COLO668 (cell line): ENCODE measurements around the gene IQSEC2.
A peak's percentile ranks its signal among the peaks of the same experiment; 100 is the strongest.

Source experiments
- DNase-seq: peaks from one replicate; lab custom pipeline; 2025; ENCODE audit not compliant: unreplicated experiment; lab: John Stamatoyannopoulos, UW

Gene IQSEC2

GRCh38 chrX:53281321-53281822, at the start of gene IQSEC2:
Gene IQSEC2, minus strand, starts transcription at chrX:53281584.
- no peak for DNase-seq

DNA sequence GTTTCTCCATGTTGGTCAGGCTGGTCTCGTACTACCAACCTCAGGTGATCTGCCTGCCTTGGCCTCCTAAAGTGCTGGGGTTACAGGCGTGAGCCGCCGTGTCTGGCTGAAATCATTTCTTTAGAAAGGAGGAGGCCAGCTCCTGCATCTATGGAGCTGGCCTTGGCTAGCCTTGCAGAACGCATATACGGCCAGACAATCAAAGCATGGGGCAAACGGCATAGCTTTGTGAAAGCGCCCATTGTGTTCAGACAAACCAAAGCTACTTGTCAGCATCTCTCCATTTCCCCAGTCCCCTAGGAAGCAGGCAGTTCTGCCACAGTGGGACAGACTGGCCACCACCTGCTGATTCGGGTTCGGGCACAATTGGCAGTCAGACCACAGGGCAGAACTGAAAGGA, 48.9 kb upstream of the IQSEC2 start:
- DNase-seq, result no peak

DNA sequence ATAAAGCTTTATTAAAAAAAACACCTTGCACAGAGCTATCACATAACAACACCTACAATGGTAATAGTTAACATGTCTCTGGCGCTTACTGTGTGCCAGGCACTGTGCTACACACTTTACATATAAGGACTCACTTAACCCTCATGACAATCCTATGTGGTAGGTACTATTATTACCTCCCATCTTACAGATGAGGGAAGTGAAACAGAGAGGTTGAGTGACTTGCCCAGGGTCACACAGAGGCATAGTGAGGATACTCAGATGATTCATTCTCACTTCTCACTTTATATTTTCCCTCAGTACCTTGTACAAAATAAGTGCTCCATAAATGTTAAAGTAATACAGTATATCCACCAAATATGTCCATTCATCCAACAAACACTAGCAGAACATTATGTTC, 43.4 kb upstream of the IQSEC2 start:
- no peak for DNase-seq

DNA sequence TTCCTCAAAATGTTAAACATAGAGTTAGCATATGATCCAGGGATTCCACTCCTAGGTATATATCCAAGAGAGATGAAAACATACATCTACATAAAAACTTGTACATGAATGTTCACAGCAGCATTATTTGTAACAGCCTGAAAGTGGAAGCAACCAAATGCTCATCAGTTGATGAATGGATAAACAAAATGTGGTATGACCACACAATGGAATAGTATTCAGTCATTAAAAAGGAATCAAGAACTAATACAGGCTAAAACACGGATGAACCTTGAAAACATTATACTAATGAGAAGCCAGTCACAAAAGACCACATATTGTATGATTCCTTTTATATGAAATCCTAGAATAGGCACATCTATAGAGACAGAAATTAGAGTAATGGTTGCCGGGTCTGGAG, 42.7 kb upstream of the IQSEC2 start:
- DNase-seq, result no peak

GRCh38 chrX:53323196-53323595, 41.8 kb upstream of the IQSEC2 start:
- no peak for DNase-seq

GRCh38 chrX:53321943-53322497, 40.6 kb upstream of the IQSEC2 start:
- DNase-seq, result no peak

GRCh38 chrX:53321230-53321942, 40.0 kb upstream of the IQSEC2 start:
- DNase-seq, result no peak

DNA sequence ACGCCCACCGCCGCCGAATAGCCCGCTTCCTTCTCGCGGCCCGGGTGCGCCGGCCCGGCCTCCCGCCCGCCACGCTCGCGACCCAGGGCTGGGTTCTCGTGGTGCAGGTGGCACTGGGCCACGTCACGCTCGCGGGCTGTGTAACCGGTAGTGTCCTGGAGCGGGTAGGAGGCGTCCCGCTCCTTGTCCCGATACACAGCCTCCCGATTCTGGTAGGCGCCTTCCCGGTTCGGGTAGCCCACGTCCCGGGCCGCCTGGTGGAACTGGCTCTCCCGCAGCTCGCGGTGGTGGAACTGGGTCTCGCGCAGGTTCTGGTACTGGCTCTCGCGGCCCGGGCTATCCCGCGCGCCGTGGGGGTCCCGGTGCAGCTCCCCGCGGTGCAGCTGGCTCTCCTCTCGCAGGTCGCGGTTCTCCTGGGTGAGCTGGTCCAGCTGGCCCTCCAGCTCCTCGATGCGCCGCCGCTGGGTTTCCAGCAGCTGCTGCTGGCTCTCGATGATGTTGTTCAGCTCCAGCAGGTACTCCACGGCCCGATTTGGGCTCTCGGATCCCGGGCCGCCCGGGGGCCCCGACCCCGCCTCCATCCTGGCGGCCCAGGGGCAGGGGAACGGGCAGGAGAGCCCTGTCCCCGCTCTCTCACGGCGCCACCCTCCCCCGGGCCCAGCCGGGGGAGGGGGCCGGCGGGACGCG, 39.3 kb upstream of the IQSEC2 start:
- DNase-seq, result peak; percentile 8

- DNase-seq, result no peak
These were observed 38.5 kb upstream of the IQSEC2 start for GRCh38 chrX:53319614-53320542.

DNA sequence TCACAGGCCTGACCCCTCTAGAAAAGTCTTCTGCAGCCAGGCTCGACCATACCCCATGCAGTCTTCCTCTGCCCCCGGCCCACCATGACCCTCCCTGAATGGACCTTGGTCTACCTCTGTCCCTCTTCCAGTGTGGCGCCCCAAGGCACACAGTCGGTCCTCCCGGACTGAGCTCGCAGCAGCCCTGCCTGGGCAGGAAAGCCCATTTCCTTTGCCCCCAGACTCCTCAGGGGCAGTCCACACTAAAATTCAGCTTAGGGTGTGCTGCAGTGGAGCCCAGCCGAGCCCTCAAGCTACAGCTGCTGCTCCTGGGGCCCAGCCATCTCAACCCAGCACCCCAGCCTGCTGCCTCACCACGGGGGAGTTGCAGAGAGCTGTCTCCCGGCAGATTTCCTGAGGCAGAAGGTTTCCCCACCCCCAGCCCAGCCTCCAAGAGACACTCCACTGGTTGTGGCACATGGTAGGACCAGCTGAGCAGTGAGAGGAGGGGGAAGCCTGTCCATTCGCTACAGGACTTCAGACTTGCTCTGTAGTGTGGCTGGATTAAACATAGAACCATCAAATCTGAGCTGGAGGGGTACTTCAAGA, 37.5 kb upstream of the IQSEC2 start:
- DNase-seq, result no peak

- DNase-seq, result peak; percentile 38
These were observed 36.1 kb upstream of the IQSEC2 start for GRCh38 chrX:53317365-53318069.

DNA sequence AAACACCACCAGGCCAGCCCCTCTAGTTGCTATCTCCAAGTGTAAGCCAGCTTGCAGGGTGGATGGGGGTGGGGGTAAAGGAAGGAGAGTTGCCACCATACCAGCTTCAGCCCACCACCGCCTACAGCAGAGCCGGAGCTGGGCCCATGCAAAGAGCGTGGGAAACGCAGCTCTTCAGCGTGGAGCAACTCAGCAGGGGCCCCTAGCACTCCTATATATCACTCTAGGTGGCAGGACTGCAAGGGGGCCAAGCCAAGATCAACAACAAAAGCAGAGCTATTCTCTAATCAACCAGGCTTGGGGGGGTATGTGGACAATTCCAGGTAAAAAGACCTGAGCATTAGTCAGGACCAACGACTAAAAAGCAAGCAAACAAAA, 35.5 kb upstream of the IQSEC2 start:
- DNase-seq, result no peak

DNA sequence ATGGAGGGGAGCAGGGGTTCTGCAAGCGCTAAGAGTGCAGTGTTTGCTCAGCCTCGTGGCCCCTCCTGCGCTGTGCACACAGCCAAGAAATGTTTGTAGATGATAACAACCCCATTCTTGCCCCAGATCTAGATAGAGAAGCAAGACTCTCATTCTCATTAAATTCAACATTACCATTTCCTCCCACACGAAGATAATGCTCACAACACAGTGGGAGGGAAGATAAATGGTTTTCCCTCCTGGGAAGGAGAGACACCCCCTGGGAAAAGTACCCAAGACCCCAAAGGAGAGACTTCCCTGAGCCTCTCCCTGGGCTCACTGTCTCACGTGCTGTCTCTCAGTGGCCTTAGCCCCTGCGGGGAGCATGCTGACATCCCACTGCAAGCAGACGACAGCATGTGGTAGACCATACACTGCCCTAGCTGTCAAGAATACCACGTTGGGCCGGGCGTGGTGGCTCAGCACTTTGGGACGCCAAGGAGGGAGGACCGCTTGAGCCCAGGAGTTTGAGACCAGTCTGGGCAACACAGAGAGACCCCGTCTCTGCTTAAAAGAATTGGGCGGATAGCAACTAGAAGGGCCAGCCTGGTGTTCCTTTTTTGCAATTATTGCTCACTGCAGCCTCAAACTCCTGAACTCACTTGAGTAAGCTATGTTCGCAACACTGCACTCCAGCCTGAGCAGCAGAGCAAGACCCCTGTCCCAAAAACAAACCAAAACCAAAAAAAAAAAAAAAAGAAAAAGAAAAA, 34.9 kb upstream of the IQSEC2 start:
- DNase-seq, result no peak

- no peak for DNase-seq
These were observed 32.3 kb upstream of the IQSEC2 start for GRCh38 chrX:53313728-53314105.

DNA sequence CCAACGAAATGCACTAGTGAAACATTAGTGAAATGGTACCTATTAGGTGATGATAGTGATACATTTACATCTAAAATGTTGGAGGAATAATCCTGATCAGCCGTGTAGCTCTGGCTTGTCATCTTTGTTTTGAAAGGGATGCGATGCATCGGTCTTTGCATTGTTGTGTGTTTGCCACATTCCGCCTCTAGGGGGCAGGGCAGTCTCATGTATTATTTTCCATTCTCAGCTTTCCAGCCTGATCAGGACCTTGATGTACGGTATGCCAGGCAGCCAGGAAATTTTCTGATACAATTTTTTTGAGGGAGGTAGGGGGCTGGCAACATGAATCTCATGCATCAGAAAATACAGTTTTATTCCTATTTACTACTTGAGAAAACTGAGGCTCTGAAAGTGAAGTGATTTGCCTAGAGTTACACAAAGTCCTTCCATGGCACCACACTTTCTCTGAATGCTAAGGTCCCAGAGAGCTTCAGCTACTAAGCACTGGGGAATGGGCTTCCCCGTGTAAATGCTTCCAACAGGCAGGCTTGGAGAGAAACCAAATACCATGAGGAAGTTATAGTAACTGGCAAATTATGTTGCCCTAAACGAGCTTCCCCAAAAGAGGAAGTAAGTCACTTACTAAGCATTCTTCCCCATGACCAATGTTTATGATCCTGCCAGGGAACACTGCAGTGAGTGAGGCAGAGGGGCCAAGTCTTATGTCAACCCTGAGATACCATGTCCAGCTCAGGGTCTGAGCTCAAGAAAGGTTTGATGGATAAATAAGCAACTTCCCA, 31.8 kb upstream of the IQSEC2 start:
- DNase-seq, result peak; percentile 44

- no peak for DNase-seq
These were observed 28.5 kb upstream of the IQSEC2 start for GRCh38 chrX:53309837-53310236.

GRCh38 chrX:53308836-53309235, 27.5 kb upstream of the IQSEC2 start:
- no peak for DNase-seq

DNA sequence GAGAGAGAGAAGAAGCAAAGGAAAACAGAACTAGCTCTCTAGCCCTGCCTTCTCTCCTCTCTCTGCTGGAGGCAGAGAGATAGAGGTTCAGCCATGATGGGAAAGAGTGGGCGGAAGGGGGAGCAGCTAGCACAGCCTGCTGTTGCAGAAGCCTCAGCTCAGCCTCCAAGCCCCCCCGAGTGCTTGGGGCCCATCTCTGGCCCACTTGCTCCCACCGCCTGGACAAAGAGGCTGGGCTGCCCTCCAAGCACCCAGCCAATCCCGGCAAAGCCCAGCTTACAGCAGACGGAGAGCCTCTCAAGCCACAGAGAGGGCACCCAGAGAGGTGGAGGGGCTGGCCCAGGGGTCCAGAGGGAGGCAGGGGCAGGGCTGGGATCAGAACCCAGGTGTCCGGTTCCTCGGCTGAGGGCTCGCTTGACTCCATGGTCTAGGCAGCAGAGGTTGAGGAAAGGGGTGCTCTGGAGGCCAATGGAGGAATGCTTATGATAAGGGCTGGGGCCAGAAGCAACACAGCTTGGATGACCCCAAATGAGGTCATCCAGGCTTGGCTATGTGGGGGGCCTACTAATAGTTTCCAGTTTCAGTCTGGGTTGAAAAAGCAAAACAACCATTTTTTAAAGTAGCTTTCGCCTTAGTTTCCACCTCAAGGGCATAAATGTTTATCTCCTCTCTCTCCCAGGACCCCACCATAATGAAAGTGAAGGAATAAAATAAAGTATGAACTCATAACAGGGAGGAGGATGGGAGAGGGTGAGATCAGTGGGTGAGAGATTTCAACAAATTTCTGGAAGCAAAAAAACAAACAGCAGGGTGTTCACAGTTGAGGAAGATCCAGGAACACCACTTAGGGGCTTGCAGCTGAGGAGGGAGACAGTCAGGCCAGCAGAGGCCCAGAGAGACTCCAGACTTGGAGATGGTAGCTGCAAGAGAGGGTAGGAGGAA, 24.9 kb upstream of the IQSEC2 start:
- no peak for DNase-seq
